ENCODE measurements around the gene ZNRF3. TPM values are rescaled to one million over a fixed set of nuclear protein-coding genes. Genes with fewer than 3 reads are reported as not detected.

Gene ZNRF3
- total and polyA plus RNA-seq, 2 experiments from 2014 or later: 0.56 to 3.9 TPM

DNA sequence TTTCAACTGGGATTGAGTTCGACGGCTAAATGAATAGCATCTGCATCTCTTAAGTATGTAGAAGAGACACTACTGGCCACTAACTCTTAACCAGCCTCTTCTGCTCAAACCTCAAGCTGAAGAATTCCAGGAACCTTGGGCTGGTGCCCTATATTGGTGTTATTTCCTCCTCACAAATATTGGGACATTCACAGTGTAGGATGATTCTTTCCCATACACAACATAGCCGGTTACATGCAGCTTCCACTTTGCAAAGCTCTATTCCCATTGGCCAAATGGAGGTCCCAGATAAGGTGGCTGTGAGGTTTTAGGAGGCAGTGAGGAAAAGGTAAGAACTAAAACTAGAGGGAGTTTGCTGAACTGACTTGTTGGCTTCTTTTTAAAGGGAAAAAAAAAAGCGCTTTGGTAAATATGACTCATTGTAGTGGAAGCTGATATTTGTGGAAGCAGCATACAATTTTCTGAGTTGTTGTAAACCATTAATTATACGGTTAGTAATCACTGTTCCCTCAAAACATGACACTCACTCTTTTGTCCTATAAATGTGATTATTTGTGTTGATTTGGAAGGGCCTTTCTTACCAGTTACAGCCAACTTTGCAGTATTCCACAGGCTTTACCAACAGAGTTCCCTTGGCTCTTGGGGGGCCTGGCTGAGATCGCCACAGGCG lies 160.7 kb downstream of the ZNRF3 start:
- peak overlapping the region; percentile 37; the same call in 1 of the 2 replicates for H2AFZ ChIP-seq
- peak overlapping the region; percentile 62 for H3K9ac ChIP-seq
- in situ Hi-C loops (cut with MboI): loop anchor here (25.0 kb wide), 1 partner anchor 432 kb away; no protein-coding TSS in a partner anchor

GRCh38 chr22:29044657-29045176 lies 161.3 kb downstream of the ZNRF3 start:
- peak overlapping the region; percentile 62 for H3K9ac ChIP-seq
- H3K4me3 ChIP-seq: peak overlapping the region; percentile 33
- H3K9me3 ChIP-seq (ENCODE audit: low read depth): no peaks in the 10 kb centered on the region
- H3K4me2 ChIP-seq (ENCODE audit: unreplicated experiment): peak overlapping the region; percentile 68
- WGBS, 2 experiments (ENCODE audit: low coverage in 1 of 2, low lambda C conversion rate in 2 of 2, missing lambda C conversion rate in 2 of 2): 24 to 30% methylated on average over 13 of the region's 13 CpGs
- no peaks in the 10 kb centered on the region for H3K27me3 ChIP-seq (replicated peaks; ENCODE audit: insufficient read depth)
- no peaks in the 10 kb centered on the region for H3K36me3 ChIP-seq (ENCODE audit: low read depth)
- no peaks in the 10 kb centered on the region for H4K20me1 ChIP-seq (ENCODE audit: insufficient read depth)
- peak; percentile 91 for DNase-seq
- H3K9me2 ChIP-seq (ENCODE audit: insufficient read depth): no peaks in the 10 kb centered on the region
- peaks cover 42% of the 10 kb centered on the region for H3F3A ChIP-seq (ENCODE audit: insufficient read depth)
- H3K79me2 ChIP-seq (ENCODE audit: insufficient read depth): no peaks in the 10 kb centered on the region
- peak overlapping the region; percentile 37; the same call in 1 of the 2 replicates for H2AFZ ChIP-seq
- peak overlapping the region; percentile 87 for H3K27ac ChIP-seq
- TF ChIP-seq EZH2 (IDR thresholded peaks at IDR 0.05; ENCODE audit: insufficient read depth, poor library complexity, severe bottlenecking): no peak
- TF ChIP-seq EZH2phosphoT487 (IDR thresholded peaks at IDR 0.05; ENCODE audit: insufficient read depth, low read depth): no peak
- in situ Hi-C loops (cut with MboI): loop anchor here (25.0 kb wide), 1 partner anchor 432 kb away; no protein-coding TSS in a partner anchor
- H3K4me1 ChIP-seq (ENCODE audit: insufficient read depth): peaks cover 40% of the 10 kb centered on the region

More for the DNA sequence above, 160.7 kb downstream of the ZNRF3 start:
- Histone ChIP-seq H3K27me3 (replicated peaks; ENCODE audit: insufficient read depth) (no peaks in the 10 kb centered on the region), H3K79me2 (ENCODE audit: insufficient read depth) (no peaks in the 10 kb centered on the region), H3K4me3 (peak overlapping the region; percentile 33), H3F3A (ENCODE audit: insufficient read depth) (peaks cover 42% of the 10 kb centered on the region), H4K20me1 (ENCODE audit: insufficient read depth) (no peaks in the 10 kb centered on the region), H3K4me2 (ENCODE audit: unreplicated experiment) (peak overlapping the region; percentile 68), H3K9me3 (ENCODE audit: low read depth) (no peaks in the 10 kb centered on the region), H3K27ac (peak overlapping the region; percentile 87), H3K4me1 (ENCODE audit: insufficient read depth) (peaks cover 40% of the 10 kb centered on the region), H3K36me3 (ENCODE audit: low read depth) (no peaks in the 10 kb centered on the region), H3K9me2 (ENCODE audit: insufficient read depth) (no peaks in the 10 kb centered on the region)
- WGBS, 2 experiments (ENCODE audit: low coverage in 1 of 2, low lambda C conversion rate in 2 of 2, missing lambda C conversion rate in 2 of 2): 7% methylated on average over 7 of the region's 7 CpGs
- TF ChIP-seq EZH2 (IDR thresholded peaks at IDR 0.05; ENCODE audit: insufficient read depth, poor library complexity, severe bottlenecking) (no peak), EZH2phosphoT487 (IDR thresholded peaks at IDR 0.05; ENCODE audit: insufficient read depth, low read depth) (no peak)
- peak; percentile 80 for DNase-seq

- 98 to 99% methylated on average over 29 to 31 of the region's 31 CpGs for WGBS, 2 experiments (ENCODE audit: low coverage in 1 of 2, low lambda C conversion rate in 2 of 2, missing lambda C conversion rate in 2 of 2)
- Histone ChIP-seq H3K9me2 (ENCODE audit: insufficient read depth) (no peaks in the 10 kb centered on the region), H3K9me3 (ENCODE audit: low read depth) (no peaks in the 10 kb centered on the region), H3K4me2 (ENCODE audit: unreplicated experiment) (no peak overlapping the region), H3K79me2 (ENCODE audit: insufficient read depth) (no peaks in the 10 kb centered on the region), H3K9ac (no peak overlapping the region), H3K4me3 (no peak overlapping the region), H3K27me3 (replicated peaks; ENCODE audit: insufficient read depth) (no peaks in the 10 kb centered on the region), H4K20me1 (ENCODE audit: insufficient read depth) (no peaks in the 10 kb centered on the region), H3K36me3 (ENCODE audit: low read depth) (no peaks in the 10 kb centered on the region), H3F3A (ENCODE audit: insufficient read depth) (peaks cover 23% of the 10 kb centered on the region), H3K27ac (no peak overlapping the region), H3K4me1 (ENCODE audit: insufficient read depth) (peaks cover 14% of the 10 kb centered on the region), H2AFZ (no peak overlapping the region)
- in situ Hi-C loops (cut with MboI): loop anchor here (25.0 kb wide), 1 partner anchor 437 kb away; no protein-coding TSS in a partner anchor
- no peak for TF ChIP-seq EZH2phosphoT487 (IDR thresholded peaks at IDR 0.05; ENCODE audit: insufficient read depth, low read depth)
- TF ChIP-seq EZH2 (IDR thresholded peaks at IDR 0.05; ENCODE audit: insufficient read depth, poor library complexity, severe bottlenecking): no peak
- DNase-seq: no peak
Observed at GRCh38 chr22:29048822-29049654, 165.7 kb downstream of the ZNRF3 start.

- in situ Hi-C loops (cut with MboI): loop anchor here (25.0 kb wide), 1 partner anchor 437 kb away; no protein-coding TSS in a partner anchor
- no peak for DNase-seq
- H3K27ac ChIP-seq: no peak overlapping the region
- WGBS, 2 experiments (ENCODE audit: low coverage in 1 of 2, low lambda C conversion rate in 2 of 2, missing lambda C conversion rate in 2 of 2): 96% methylated on average over 34 to 38 of the region's 38 CpGs
- no peak overlapping the region for H3K4me2 ChIP-seq (ENCODE audit: unreplicated experiment)
- H3K9ac ChIP-seq: no peak overlapping the region
- H3K4me1 ChIP-seq (ENCODE audit: insufficient read depth): peaks cover 7% of the 10 kb centered on the region; the same call in 1 of the 2 replicates
- H3K36me3 ChIP-seq (ENCODE audit: low read depth): no peaks in the 10 kb centered on the region
- no peaks in the 10 kb centered on the region for H3K27me3 ChIP-seq (replicated peaks; ENCODE audit: insufficient read depth)
- peaks cover 16% of the 10 kb centered on the region for H3F3A ChIP-seq (ENCODE audit: insufficient read depth)
- no peaks in the 10 kb centered on the region for H3K9me3 ChIP-seq (ENCODE audit: low read depth)
- TF ChIP-seq EZH2 (IDR thresholded peaks at IDR 0.05; ENCODE audit: insufficient read depth, poor library complexity, severe bottlenecking) (no peak), EZH2phosphoT487 (IDR thresholded peaks at IDR 0.05; ENCODE audit: insufficient read depth, low read depth) (no peak)
- no peaks in the 10 kb centered on the region for H4K20me1 ChIP-seq (ENCODE audit: insufficient read depth)
- no peaks in the 10 kb centered on the region for H3K79me2 ChIP-seq (ENCODE audit: insufficient read depth)
- H3K9me2 ChIP-seq (ENCODE audit: insufficient read depth): no peaks in the 10 kb centered on the region
- H2AFZ ChIP-seq: no peak overlapping the region
- H3K4me3 ChIP-seq: no peak overlapping the region
Observed at GRCh38 chr22:29049655-29050263, 166.4 kb downstream of the ZNRF3 start.
